GM19467 (cell line): Measurements from ENCODE around the gene ABI3.

Experiments
- ATAC-seq: cut with Tn5 transposase; IDR thresholded peaks from one replicate; pipeline ENCODE4 v1.9.1; 2021; ENCODE audit warnings: mild to moderate bottlenecking, moderate library complexity; ENCODE audit not compliant: unreplicated experiment

The ABI3 gene

DNA sequence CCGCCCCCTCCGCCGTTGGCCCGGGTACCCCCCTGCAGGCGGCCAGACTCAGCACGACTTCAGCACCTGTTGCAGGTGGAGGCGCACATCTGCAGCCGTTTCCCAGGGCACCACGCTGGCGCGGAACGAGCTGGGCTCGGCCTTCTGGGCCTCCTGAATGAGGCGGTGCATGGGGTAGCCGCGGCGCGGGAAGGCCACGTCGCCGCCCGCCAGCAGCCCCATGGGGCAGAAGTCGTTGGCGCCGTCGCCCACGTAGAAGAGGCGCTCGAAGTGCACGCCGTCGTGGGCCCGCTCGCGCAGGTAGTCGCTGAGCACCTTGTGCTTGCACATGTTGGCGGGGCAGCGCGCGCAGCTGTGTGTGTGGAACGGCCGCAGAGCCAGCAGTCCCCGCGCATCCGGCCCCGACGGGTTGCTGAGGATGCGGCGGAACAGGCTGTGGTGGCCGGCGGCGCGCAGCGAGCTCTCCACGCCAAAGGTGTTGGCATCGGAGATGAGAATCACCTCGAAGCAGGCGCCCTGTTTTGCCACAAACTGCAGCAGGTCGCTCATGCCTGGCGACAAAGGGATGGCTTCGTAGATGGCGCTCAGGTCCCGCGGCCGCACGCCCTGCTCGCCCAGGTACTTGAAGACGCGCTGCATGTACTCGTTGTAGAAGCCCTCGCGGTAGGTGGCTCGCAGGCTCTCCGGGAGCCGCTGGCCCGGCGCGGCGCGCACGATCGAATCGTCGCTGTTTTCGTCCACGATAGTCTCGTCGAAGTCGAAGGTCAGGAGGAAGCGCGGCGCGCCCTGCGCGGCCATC, 13.9 kb downstream of the ABI3 start:
- ATAC-seq: no peak

GRCh38 chr17:49224997-49225337, 14.5 kb downstream of the ABI3 start:
- no peak for ATAC-seq

DNA sequence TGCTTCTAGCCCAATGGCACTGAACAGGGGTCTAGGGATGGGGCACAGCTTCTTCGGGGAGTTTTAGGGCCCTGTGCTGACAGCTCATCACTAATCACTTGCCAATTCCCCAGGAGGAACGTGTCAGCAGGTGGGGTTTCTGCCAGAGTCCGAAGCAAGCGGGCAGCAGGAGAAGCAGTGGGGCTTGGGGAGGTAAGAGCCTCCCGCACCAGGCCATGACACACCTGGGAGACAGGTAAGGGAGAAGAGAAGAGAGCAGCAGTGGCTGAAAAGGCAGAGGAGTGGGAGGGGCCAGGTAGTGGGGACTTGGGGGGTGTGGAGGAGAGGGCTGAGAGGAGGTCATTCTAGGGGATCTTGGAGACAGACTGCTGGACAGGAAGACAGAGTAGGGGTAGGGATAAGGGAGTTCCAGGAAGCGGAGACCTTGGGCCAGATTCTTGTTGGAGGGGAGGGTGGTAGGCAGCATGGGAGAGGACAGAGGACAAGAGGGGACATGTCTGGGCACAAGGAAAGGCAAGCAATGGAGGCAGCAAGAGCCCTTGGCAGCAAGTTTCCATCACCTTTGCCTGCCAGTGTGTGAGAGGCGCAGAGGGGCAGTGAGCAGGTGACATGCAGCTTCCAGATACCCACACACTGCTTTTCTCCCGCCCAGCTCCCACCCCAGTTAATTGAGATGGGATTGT, 15.2 kb downstream of the ABI3 start:
- ATAC-seq: no peak

GRCh38 chr17:49226771-49227435, 16.4 kb downstream of the ABI3 start:
- ATAC-seq: no peak

DNA sequence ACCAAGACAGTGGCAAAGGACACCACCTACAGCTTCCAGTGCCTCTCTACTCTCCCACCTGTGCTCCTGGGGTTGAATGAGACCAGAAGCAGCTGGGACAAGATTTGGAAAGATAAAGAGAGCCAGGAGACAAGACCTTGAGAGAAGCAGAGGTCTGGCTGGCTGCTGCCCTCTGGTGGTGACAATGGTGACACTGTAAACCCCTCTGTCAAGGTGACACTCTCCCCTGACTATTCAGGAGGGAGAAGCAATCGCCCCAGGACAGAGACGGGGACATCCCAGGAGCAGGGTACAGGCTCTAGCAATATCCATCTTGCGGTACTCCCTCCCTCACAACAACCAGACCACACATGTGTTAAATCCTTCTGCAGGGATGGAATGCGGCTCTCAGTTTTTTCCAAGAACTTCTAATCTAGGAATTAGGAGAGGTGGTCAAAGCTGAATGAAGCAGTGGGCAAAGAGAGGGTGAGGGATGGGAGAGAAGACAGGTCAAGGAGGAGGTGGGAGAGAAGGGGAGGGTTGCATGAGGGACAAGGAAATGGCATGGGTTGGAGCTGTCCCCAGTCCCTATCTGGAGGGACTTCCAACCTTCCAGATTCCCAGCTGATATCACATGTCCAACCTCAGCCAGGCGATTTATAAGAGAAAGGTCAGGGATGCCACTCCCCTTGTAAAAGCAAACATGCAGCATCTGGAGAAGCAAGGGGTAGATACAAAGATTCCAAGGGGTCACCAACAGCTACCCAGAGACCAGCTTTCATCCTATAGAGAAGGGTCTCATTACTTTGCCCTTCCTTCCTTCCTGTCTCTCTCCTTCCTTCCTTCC, 17.1 kb downstream of the ABI3 start:
- ATAC-seq: no peak

GRCh38 chr17:49229076-49229804, 18.7 kb downstream of the ABI3 start:
- ATAC-seq: no peak

- ATAC-seq: no peak
These were observed 19.5 kb downstream of the ABI3 start for GRCh38 chr17:49229805-49230600.

DNA sequence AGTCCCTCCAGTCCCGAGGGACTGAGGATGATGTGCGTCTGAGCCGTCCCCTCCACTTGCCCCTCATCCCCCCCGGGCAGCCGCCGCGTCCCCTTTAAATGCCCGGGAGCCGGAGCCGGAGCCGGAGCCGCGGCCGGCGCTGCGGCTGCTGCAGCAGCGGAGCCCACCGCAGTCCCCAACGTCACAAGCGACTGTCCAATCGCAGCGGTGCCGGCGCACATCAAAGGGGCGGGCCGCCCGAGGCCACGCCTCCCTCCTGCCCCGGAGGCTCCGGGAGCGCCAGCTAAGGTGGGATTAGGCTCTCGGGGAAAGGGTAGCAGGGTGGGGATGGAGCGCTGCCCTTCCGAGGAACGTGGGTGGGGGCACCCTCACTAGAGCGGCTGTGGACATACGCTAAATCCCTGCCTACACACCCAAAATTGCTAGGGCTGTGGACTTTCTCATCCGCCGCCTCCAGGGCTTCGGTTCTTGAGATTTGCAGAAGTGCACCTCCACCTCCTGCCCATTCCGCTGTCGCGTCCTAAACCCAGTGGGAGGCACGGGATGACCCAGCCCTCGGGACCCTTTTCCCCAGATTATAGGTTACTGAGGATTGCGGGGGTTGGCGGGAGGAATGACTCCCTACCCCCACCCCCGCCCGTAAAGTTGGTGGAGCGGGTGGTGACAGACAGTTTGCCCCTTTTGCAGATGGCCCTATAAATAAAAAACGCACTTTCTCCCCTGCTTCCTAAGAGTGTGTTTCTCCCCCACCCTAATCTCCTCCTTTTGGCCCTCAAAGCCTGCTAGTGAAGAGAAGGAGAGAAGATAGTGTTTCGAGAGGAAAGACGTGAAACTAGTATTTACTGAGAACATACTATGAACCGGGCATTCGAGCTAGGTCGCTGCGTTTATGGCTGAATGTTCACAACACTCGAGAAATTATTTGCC, 20.4 kb downstream of the ABI3 start, which contains the start of gene PHOSPHO1:
Gene PHOSPHO1, minus strand, starts transcription at position 152 of the 927 bp plus-strand sequence. CDS start 4,096 bp downstream, outside the sequence.
- peak; percentile 88 for ATAC-seq

GRCh38 chr17:49231563-49231894, 21.0 kb downstream of the ABI3 start:
- ATAC-seq: no peak

GRCh38 chr17:49234509-49235080, 24.1 kb downstream of the ABI3 start:
- ATAC-seq: no peak

- ATAC-seq: no peak
These were observed 25.4 kb downstream of the ABI3 start for GRCh38 chr17:49235896-49236295.

GRCh38 chr17:49239963-49240362, 29.5 kb downstream of the ABI3 start:
- no peak for ATAC-seq

DNA sequence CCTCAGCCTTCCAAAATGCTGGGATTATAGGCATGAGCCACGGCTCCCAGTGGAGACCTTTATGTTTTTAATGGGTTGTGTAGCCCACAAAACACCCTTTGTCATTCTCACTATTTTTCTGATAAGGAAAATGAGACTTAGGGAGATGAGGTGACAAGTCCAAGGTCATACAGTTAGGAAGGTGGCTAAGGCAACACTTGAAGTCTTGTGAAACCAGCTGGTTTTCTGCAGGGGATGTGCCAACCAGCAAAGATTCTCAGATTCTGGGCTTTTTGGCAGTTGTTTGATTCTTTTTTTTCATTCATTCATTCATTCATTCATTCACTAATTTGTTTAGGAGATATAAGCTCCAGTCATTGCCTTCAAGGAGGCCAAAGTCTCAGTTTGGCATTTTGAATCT, 30.1 kb downstream of the ABI3 start:
- no peak for ATAC-seq

DNA sequence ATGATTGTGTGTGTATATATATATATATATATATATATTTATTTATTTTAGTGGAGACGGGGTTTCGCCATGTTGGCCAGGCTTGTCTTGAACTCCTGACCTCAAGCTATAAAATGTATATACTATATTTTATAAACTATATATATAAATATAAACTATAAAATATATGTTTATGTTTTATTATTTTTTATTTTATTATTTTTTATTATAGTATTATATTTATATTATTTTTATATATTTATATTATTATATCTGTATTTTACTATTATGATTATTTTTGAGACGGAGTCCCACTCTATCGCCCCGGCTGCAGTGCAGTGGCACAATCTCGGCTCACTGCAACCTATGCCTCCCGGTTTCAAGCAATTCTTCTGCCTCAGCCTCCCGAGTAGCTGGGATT, 30.5 kb downstream of the ABI3 start:
- ATAC-seq: no peak

- ATAC-seq: no peak
These were observed 31.3 kb downstream of the ABI3 start for GRCh38 chr17:49241692-49242397.

DNA sequence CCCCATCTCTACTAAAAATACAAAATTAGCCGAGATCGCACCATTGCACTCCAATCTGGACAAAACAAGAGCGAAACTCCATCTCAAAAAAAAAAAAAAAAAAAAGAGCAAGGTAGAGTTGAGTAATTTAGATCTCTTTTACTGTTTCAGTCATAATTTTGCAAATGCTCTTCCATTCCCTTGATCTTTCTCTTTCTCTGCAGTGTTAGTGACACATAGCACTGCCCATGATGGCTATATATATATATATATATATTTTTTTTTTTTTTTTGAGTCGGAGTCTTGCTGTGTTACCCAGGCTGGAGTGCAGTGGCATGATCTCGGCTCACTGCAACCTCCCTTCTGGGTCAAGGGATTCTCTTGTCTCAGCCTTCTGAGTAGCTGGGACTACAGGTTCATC, 32.3 kb downstream of the ABI3 start:
- ATAC-seq: no peak

DNA sequence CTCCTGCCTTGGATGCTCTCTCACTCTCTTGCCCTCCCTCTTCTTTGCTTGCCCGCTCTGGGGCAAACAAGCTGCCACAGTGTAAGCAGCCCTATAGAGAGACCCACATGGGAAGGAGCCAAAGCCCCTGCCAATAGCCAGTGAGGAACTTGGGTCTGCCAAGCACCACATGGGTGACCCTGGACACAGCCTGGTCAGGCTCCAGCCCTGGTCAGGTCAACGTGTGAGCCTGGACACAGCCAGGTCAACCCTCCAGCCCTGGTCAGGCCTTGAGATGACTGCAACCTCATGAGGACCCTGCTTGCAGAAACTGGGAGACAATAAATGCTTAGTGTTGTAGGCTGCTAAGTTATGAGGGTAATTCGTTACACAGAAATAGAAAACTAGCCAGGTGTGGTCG, 34.3 kb downstream of the ABI3 start:
- no peak for ATAC-seq

DNA sequence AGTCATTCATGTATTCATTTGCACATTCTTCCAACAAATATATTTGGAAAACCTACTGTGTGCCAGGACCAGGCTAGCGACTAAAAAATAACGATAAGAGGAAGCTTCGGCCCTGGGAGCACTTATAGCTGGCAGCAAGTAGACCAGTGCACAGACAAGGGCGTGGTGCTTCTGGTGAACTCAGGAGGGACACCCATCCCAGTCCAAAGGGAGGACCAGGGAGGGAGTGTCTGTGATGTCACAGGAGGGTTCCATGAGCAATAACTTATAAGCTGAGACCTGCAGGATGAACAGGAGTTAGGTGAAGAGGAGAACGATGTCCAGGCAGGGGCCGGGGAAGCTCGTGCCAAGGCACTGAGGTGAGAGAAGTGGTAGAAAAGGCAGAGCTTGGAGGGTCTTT, 37.4 kb downstream of the ABI3 start:
- ATAC-seq: no peak
